Measurements from ENCODE around the gene ARHGAP21.

The ARHGAP21 gene

GRCh38 chr10:24569828-24570657, 153.6 kb downstream of the ARHGAP21 start:
- no peak for DNase-seq

DNA sequence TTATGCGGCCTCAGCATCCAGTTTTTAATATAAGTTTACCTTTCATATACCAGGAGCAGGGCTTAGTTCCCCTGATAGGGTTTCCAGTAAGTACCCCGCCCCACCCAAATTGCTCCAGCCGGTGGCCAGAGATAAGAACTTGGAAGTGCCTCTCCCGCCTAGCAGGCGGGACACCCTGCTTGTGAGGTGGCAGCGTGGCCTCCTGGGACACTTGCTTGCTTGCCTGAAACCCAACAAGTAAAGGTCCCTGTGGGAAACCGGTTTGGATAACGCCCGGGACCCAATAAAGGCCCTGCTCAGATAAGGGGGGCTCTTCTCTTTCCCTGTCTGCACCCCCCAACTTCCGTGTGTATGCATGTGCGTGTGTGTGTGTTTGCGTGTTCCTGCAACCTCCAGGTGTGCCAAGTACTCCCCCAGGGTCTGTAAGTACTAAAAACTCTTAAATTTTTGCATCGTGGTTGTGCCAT, 154.3 kb downstream of the ARHGAP21 start:
- DNase-seq: no peak

DNA sequence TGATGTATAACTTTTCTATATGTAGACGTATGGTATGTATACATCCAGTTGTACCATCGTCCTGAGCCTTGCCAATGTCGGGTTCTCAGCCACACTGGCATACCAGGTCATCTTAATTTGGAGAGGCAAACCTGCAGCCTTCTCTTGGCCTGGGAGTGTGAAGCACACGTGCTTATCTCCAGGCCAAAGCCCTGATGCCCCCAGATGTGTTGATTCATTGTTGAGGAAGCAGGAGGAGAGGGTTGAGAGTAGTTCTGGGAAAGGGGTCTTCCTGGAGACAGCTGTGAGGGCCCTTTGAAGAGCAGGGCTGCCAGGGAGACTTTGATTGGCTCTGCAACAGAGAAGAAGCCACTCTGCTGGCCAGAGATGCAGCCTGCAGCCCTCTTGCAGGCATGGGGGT, 155.6 kb downstream of the ARHGAP21 start:
- DNase-seq: no peak

DNA sequence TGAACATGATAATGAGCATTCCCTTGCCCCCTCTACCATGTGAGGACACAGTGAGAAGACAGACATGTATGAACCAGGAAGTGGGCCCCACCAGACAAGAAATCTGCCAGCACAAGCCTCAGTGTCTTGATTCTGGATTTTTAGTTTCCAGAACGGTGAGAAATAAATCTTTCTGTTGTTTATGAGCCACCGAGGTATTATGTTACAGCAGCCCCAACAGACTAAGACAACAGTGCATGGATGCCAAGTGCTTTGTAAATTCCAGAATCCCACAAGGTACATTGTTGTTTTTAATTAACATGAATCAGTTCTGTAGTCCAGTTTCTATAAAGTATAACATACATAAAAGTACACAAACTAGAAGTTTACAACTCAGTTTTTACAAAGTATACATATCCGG, 162.2 kb downstream of the ARHGAP21 start:
- no peak for DNase-seq

DNA sequence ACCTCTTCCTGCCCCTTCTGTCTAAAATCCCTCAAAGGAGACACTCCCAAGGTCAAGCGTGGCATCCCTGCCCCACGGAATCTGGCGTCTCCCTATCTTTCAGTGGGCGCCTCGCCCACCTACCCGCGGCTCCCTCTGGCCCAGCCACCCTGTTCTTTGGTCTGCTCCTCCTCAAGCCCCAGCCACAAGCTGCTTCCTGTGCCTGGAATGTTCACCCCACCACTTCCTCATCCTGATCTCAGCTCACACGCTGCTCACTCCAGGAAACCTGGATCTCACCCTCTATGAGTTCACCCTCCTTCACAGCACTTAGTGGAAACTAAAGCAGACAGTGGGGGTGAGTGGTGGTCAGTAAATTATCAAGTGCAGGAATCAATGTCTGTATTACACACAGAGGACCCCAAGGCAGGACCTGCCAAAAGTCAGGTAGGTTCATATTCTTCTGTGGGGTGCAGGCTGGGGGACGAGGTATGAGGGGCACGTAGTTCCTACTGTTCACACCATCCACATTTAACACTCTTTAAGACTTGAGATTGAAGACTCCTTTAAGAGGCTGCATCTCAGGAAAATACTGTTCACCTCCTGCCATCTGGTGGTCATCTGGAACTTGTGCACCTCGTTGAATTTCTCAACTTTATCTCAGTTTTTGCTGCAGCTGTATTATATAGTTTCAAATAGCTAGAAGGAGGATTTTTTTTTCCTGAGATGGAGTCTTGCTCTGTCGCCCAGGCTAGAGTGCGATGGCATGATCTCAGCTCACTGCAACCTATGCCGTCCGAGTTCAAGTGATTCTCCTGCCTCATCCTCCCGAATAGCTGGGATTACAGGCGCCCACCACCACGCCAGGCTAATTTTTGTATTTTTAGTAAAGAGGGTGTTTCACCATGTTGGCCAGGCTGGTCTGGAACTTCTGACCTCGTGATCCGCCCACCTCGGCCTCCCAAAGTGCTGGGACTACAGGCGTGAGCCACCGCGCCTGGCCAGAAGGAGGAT, 166.6 kb downstream of the ARHGAP21 start:
- DNase-seq: no peak

DNA sequence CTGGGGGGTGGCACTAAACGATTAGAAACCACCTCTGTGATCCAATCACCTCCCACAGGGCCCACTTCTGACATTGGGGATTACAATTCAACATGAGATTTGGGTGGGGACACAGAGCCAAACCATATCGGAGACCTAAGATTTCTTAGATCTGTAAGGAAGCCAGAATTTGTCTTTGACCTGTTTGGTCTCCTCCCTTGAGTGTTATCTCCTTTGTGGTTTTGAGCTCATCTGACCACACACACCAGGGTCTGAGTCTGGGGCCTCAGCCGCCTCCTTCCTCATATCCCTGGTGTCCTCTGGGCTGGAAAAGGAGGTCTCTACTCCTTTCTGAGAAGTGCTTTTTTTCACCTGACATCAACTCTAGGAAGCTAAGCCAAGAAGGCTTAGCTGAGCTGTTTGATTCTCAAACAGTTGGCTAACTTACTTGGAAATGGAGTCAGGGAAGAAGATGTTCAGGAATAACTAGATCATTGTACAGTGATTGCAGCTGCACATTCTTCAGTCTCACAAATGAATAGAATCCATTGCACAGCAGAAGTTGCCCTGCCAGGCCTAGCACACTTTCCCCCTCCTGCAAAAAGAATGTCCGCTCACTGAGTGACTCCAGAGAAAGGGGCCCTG, 167.4 kb downstream of the ARHGAP21 start:
- no peak for DNase-seq

- no peak for DNase-seq
These were observed 169.7 kb downstream of the ARHGAP21 start for GRCh38 chr10:24554036-24554435.

DNA sequence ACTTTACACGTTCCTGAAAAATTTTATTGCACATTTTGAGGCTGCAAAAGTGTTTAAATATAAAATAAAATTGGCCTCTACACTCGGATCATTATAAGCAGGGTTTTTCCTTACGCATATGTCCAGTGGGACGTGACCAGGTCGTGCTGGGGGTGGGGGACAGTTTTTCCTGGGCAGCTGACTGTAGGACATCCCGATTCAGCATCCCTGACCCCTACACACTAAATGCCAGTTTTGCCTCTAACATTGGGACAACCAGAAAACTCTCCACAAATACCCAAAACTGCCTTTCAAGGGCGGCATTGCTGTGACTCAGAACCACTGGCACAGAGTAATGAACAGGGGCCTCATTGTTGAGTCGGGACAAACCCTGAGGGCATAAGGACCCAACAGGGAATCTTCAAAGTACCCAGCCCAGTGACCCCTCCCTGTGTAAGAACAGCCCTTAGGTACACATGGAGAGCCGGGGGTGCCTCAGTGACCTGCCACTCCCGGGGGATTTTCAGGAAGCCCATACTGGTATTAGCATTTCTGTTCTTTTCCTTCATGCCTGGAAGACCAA, 170.6 kb downstream of the ARHGAP21 start:
- no peak for DNase-seq

- no peak for DNase-seq
These were observed 171.2 kb downstream of the ARHGAP21 start for GRCh38 chr10:24552346-24553016.

- DNase-seq: no peak
These were observed 172.5 kb downstream of the ARHGAP21 start for GRCh38 chr10:24551161-24551560.

DNA sequence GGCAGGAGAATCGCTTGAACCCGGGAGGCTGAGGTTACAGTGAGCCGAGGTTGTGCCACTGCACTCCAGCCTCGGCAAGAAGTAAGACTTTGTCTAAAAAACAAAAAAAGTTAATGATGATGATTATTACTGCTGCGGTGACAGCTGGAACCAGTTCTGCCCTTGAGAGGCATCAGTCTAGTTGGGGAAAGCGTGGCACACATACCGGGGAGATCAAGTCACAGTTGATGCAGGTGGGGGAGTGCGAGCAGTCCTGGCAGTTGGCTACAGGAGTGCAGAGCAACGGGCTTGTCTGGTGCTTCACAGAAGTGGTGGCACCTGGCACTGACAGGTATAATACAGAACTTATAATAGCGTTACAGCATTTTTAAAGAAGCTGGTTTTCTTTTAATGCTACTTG, 173.0 kb downstream of the ARHGAP21 start:
- DNase-seq: no peak

DNA sequence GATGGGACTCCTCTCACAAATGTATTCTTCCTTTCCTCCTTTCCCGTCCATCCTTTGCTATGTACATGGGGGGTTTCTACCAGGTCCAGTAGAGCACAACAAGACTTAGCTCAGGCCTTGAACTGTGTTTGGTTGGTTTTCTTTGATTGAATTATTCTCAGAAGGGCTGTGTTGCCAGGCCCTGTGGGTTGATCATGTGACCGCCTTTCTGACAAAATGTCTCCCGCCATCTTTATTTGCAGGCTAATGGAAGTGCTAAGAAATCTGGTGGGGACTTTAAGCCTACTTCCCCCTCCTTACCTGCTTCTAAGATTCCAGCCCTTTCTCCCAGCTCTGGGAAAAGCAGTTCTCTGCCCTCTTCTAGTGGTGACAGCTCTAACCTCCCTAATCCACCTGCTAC, 178.1 kb downstream of the ARHGAP21 start:
- DNase-seq: no peak

- no peak for DNase-seq
These were observed 178.9 kb downstream of the ARHGAP21 start for GRCh38 chr10:24544776-24545175.

GRCh38 chr10:24542314-24543270, 181.1 kb downstream of the ARHGAP21 start:
- no peak for DNase-seq

- no peak for DNase-seq
These were observed 182.4 kb downstream of the ARHGAP21 start for GRCh38 chr10:24541239-24541753.

- DNase-seq: no peak
These were observed 187.1 kb downstream of the ARHGAP21 start for GRCh38 chr10:24536636-24537035.

DNA sequence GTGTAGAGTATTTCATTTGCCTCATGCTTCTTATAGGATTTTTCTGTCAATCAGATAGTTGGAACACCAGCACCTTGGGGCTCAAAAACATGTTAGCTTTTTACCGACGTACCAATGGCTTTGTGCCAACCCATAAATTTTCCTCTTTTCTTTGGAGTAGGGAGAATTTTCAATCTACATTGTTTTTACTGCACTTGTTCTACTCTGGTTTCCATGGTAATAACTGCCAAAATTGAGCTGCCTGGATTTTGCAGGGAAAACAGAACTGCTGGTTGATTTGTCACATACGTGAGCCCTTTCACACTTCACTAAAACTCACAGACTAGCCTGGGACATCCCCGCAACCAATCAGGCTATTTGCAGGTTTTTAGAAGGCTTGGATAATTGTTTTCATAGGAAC, 189.7 kb downstream of the ARHGAP21 start:
- no peak for DNase-seq
